Keratinocyte (primary cell): Measurements from ENCODE around the gene ALS2. TPM values are rescaled to one million over a fixed set of nuclear protein-coding genes. Genes with fewer than 3 reads are reported as not detected.
A peak's percentile ranks its signal among the peaks of the same experiment; 100 is the strongest.

Experiments
- DNase-seq: peaks from one replicate; pipeline ENCODE4 v3.0.0-alpha.2; 2011; ENCODE audit warnings: low read depth, missing footprints, low spot score
- FAIRE-seq: peaks from 2 replicates; lab custom pipeline; 2011; peaks lifted over from hg19 to GRCh38; lab: Jason Lieb, UNC
- H2AFZ ChIP-seq: 2 replicates; pipeline ENCODE4 v1.6.0; 2012; ENCODE audit warnings: low read length, control low read depth, inconsistent platforms; ENCODE audit not compliant: control insufficient read depth
- H3K27ac ChIP-seq: 2 replicates; pipeline ENCODE4 v1.5.1; 2011; ENCODE audit warnings: low read length; ENCODE audit not compliant: control insufficient read depth, insufficient read depth
- H3K27me3 ChIP-seq: 3 replicates; pipeline ENCODE4 v1.6.0; 2011; ENCODE audit warnings: low read length; ENCODE audit not compliant: control insufficient read depth, insufficient read depth; ENCODE audit errors: extremely low read depth
- H3K36me3 ChIP-seq, 2 experiments: 2 replicates in 1 of 2; 3 replicates in 1 of 2; pipeline ENCODE4 v1.5.1; 2011; ENCODE audit warnings: low read length in 2 of 2, mild to moderate bottlenecking in 1 of 2; ENCODE audit not compliant: control insufficient read depth in 2 of 2, insufficient read depth in 2 of 2; ENCODE audit errors: extremely low read depth in 1 of 2
- H3K4me1 ChIP-seq: 3 replicates; pipeline ENCODE4 v1.5.1; 2011; ENCODE audit warnings: low read length; ENCODE audit not compliant: control insufficient read depth, insufficient read depth; ENCODE audit errors: extremely low read depth
- H3K4me2 ChIP-seq: 3 replicates; pipeline ENCODE4 v1.6.0; 2011; ENCODE audit warnings: low read depth, low read length; ENCODE audit not compliant: control insufficient read depth, insufficient read depth; ENCODE audit errors: extremely low read depth
- H3K4me3 ChIP-seq, 3 experiments: fragments of 200-600 bp in 1 of 3; sonication (generic) in 1 of 3; 2 replicates in 2 of 3; 3 replicates in 1 of 3; pipeline ENCODE4 v1.5.1; 2011 to 2016; ENCODE audit warnings: low read length in 3 of 3, mild to moderate bottlenecking in 3 of 3, control low read depth in 2 of 3, inconsistent platforms in 1 of 3, low read depth in 1 of 3, mixed read lengths in 1 of 3, mixed run types in 1 of 3, moderate library complexity in 1 of 3; ENCODE audit not compliant: control insufficient read depth in 2 of 3, insufficient read depth in 2 of 3; ENCODE audit errors: extremely low read depth in 1 of 3
- H3K79me2 ChIP-seq: 2 replicates; pipeline ENCODE4 v1.6.0; 2012; ENCODE audit warnings: low read length; ENCODE audit not compliant: control insufficient read depth, insufficient read depth
- H3K9ac ChIP-seq: 3 replicates; pipeline ENCODE4 v1.6.0; 2011; ENCODE audit warnings: low read length; ENCODE audit not compliant: control insufficient read depth, insufficient read depth; ENCODE audit errors: extremely low read depth
- H3K9me1 ChIP-seq: 3 replicates; pipeline ENCODE4 v1.6.0; 2011; ENCODE audit warnings: low read length; ENCODE audit not compliant: control insufficient read depth, insufficient read depth; ENCODE audit errors: extremely low read depth
- H3K9me3 ChIP-seq: 2 replicates; pipeline ENCODE4 v1.5.1; 2012; ENCODE audit warnings: low read depth, low read length; ENCODE audit not compliant: control insufficient read depth
- H4K20me1 ChIP-seq: 3 replicates; pipeline ENCODE4 v1.6.0; 2011; ENCODE audit warnings: low read length; ENCODE audit not compliant: control insufficient read depth, insufficient read depth; ENCODE audit errors: extremely low read depth
- CTCF ChIP-seq, 3 experiments: IDR thresholded peaks in 1 of 3; conservative IDR thresholded peaks in 1 of 3; optimal IDR thresholded peaks in 1 of 3; 2 replicates in 2 of 3; 3 replicates in 1 of 3; pipeline versions ENCODE3 to v1.5.1; 2011; ENCODE audit warnings: low read length in 3 of 3, mild to moderate bottlenecking in 3 of 3, moderate library complexity in 2 of 3, control low read depth in 1 of 3, inconsistent platforms in 1 of 3; ENCODE audit not compliant: insufficient read depth in 2 of 3; ENCODE audit errors: extremely low read depth in 1 of 3
- EZH2 ChIP-seq: IDR thresholded peaks from one replicate; pipeline ENCODE4 v1.6.1; 2012; ENCODE audit warnings: inconsistent platforms, mild to moderate bottlenecking, low read length, moderate library complexity
- dilution Hi-C: fragments of 300-500 bp; cut with MboI; formaldehyde crosslinking; loops from one replicate; pipeline ENCODE4 v1.7.0; 2020; ENCODE audit warnings: low sequenced_read_pairs; ENCODE audit not compliant: extremely low pct_ligation_motif_present
- polyA plus RNA-seq, 5 experiments: library from polyadenylated mRNA; depleted of rRNA in 3 of 5; stranded (reverse) in 3 of 5; stranded (forward) in 1 of 5; unstranded in 1 of 5; fragments of >200 nt; gene quantifications; 1 replicate in 1 of 5; 2 replicates in 3 of 5; 3 replicates in 1 of 5; pipeline versions ENCODE4 v1.2.1 to v1.2.3, GENCODE V29; 2011 to 2012; ENCODE audit warnings: missing spikeins in 2 of 5, low read depth in 1 of 5, low replicate concordance in 1 of 5

ALS2 gene
- polyA plus RNA-seq, 1 donor (not counting 4 experiments of a cell fraction or from before 2014, with no cell fraction given), result 25.8 TPM

- no peak overlapping the region for H3K27ac ChIP-seq
- dilution Hi-C loops, result no loop called here
- FAIRE-seq, result no peak
- TF ChIP-seq CTCF (optimal IDR thresholded peaks at IDR 0.05 in 1 of 3, IDR thresholded peaks at IDR 0.05 in 1 of 3, conservative IDR thresholded peaks at IDR 0.05 in 1 of 3; ENCODE audit: extremely low read depth in 1 of 3, insufficient read depth in 2 of 3, low read length in 3 of 3) (no peak), EZH2 (no peak)
- H3K27me3 ChIP-seq, result no peaks in the 10 kb centered on the region
- H4K20me1 ChIP-seq, result no peaks in the 10 kb centered on the region
- H3K4me1 ChIP-seq, result no peaks in the 10 kb centered on the region
- H3K79me2 ChIP-seq, result no peaks in the 10 kb centered on the region
- no peaks in the 10 kb centered on the region for H3K9me1 ChIP-seq
- no peaks in the 10 kb centered on the region for H3K9me3 ChIP-seq
- H3K4me2 ChIP-seq, result no peak overlapping the region
- peak overlapping the region; percentile 47 for H2AFZ ChIP-seq
- no peak overlapping the region for H3K4me3 ChIP-seq
- H3K9ac ChIP-seq, result no peak overlapping the region
- H3K36me3 ChIP-seq, result no peaks in the 10 kb centered on the region
- DNase-seq, result no peak
These were observed 28.9 kb upstream of the ALS2 start for GRCh38 chr2:201809633-201810032.

DNA sequence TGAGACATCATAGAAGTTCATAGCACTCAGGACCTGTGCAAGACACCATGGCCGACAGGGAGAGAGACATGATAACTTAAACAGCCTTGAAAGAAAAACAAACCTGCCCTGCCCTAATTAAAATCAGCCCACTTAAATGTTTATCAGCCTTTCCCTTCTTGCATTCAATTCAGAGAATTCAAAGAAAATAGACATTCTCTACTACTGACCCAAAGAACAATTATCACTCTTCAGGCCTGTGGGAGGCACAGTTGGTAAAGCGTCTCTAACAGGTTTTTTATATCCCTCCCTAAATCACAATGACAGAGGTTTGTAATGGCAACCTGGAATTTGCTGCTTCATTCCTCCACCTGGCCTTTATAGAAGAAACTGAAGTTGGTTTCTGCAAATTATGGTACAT is 27.3 kb upstream of the ALS2 start:
- no peaks in the 10 kb centered on the region for H3K36me3 ChIP-seq
- no peak overlapping the region for H3K27ac ChIP-seq
- peaks cover 3% of the 10 kb centered on the region for H3K4me1 ChIP-seq
- DNase-seq (no peak), FAIRE-seq (no peak)
- H3K27me3 ChIP-seq, result no peaks in the 10 kb centered on the region
- no peak for TF ChIP-seq EZH2
- no peak for TF ChIP-seq CTCF (optimal IDR thresholded peaks at IDR 0.05 in 1 of 3, IDR thresholded peaks at IDR 0.05 in 1 of 3, conservative IDR thresholded peaks at IDR 0.05 in 1 of 3; ENCODE audit: extremely low read depth in 1 of 3, insufficient read depth in 2 of 3, low read length in 3 of 3)
- dilution Hi-C loops, result no loop called here
- H3K9me3 ChIP-seq, result no peaks in the 10 kb centered on the region
- H3K4me3 ChIP-seq, result no peak overlapping the region
- no peak overlapping the region for H3K9ac ChIP-seq
- H3K79me2 ChIP-seq, result no peaks in the 10 kb centered on the region
- H3K4me2 ChIP-seq, result no peak overlapping the region
- H3K9me1 ChIP-seq, result no peaks in the 10 kb centered on the region
- H4K20me1 ChIP-seq, result no peaks in the 10 kb centered on the region
- no peak overlapping the region for H2AFZ ChIP-seq
